Measurements from ENCODE around the gene MBD6.

The MBD6 gene, protein sequence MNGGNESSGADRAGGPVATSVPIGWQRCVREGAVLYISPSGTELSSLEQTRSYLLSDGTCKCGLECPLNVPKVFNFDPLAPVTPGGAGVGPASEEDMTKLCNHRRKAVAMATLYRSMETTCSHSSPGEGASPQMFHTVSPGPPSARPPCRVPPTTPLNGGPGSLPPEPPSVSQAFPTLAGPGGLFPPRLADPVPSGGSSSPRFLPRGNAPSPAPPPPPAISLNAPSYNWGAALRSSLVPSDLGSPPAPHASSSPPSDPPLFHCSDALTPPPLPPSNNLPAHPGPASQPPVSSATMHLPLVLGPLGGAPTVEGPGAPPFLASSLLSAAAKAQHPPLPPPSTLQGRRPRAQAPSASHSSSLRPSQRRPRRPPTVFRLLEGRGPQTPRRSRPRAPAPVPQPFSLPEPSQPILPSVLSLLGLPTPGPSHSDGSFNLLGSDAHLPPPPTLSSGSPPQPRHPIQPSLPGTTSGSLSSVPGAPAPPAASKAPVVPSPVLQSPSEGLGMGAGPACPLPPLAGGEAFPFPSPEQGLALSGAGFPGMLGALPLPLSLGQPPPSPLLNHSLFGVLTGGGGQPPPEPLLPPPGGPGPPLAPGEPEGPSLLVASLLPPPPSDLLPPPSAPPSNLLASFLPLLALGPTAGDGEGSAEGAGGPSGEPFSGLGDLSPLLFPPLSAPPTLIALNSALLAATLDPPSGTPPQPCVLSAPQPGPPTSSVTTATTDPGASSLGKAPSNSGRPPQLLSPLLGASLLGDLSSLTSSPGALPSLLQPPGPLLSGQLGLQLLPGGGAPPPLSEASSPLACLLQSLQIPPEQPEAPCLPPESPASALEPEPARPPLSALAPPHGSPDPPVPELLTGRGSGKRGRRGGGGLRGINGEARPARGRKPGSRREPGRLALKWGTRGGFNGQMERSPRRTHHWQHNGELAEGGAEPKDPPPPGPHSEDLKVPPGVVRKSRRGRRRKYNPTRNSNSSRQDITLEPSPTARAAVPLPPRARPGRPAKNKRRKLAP

DNA sequence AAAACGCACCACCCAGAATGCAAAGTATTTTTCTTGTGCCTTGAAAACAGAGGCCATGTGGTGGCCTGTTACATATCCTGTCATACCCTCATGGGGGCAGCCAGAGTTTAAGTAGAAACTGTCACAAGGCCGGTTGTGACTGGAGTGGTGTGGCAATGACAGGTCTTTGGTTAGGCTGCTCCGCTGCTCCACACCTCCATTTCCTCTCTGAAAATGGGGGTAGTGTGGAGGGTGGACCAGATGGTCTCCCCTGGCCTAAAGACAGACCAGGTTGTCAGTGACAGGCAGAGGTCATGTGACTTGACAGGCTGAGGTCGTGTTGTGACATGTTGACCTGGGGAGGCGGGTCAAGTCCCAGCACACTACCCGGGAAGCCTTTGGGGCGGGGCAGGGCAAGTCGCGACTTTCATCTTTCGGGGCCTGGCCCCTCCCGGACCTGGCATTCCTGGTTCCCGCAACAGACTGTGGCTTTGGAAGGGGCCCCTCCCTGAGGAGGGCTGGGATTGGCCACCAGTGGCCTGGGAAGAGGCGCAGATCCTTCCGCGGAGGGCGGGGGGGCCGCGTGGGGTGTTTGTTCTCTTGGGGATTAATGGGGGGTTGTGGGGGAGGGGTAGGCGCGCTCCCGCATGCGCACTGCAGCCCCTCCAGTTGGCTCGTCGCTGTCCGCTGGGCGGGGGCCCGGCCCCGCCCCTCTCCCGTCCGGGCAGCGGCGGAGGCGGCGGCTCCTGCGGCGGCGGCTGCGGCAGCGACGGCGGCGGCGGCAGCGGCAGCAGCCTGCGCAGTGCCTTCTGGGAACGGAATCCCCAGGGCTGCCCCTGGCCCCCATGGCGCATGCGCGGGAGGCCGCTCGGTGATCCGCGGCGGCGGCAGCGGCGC is at the start of gene MBD6:
MBD6 (plus strand) TSS at position 814 of the 876 bp plus-strand sequence. CDS start 1,480 bp downstream, outside the sequence.
- peak; percentile 93 for DNase-seq (ENCODE audit: low read depth)

DNA sequence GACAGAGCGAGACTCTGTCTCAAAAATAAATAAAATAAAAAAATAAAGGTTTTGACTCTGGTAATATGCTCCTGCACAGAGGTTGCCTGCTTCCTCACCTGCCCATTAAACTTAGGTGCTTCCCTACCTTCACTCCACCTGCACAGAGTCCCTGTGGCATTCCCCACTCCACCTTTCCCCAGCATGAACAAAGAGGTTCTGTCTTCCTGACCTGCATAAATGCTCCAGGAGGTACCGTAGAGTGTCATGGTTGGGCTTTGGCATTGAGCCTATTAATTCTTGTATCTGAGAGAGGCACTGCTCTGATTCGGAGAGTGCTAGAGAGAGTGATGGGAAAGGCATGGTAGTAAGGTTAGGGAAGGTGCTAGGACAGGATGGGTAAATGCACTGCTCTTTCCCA is 49.2 kb upstream of the MBD6 start:
- DNase-seq (ENCODE audit: low read depth): no peak

DNA sequence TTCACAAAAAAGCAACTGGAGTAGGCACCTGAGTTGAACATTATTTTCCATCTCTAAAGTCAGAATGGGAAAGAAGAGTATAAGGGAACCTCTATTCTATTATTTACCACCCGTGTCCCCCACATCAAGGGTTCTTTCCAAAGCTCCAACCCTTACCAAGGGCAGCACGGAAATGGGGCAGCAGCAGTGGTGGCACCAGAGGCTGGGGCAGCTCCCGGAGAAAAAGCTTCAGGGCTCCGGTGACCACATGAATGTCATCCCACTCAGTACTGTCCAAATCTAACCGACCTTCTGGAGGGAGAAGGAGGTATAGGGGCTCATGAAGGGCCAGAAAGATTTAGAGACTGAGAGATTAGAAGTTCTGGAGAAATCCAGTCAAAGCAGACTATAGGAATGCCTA is 48.7 kb upstream of the MBD6 start:
- DNase-seq (ENCODE audit: low read depth): no peak

DNA sequence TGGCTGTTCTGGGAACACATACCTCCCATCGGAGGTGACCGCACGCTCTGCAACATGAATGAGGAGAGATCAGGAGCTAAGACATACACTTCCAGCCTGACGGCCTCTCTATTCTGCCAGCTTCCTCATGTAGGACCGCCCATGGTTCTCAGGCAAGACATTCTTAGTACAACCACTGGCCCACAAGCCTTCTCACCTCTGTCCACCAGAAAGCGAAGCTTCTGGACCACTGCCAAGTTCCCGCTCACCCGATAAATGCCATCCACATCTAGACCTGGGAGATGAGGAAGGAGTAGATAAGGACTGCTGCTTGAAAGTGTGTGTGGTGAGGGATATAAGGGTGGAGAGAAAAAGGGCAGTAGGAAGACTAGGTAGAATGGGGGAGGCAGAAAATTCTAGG is 48.2 kb upstream of the MBD6 start:
- no peak for DNase-seq (ENCODE audit: low read depth)

DNA sequence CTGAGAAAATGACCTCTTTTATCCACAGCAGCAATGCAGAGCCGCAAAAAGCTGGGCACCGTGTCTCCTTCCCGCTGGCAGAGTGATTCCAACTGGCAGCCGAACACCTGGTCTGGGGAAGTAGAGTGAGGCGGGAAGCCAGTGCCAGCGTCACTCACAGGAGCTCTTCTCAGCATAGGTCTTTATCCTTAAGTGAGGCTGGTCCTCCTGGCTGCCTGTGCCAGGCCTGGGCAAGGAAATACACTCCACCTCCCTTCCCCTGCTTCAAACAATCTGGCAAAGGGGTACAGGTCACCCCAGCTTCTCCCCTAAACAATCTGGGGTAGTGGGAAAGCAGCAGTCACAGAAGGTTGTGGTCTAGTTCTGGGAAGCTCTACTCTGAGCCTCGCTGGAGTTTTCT is 47.8 kb upstream of the MBD6 start:
- no peak for DNase-seq (ENCODE audit: low read depth)

DNA sequence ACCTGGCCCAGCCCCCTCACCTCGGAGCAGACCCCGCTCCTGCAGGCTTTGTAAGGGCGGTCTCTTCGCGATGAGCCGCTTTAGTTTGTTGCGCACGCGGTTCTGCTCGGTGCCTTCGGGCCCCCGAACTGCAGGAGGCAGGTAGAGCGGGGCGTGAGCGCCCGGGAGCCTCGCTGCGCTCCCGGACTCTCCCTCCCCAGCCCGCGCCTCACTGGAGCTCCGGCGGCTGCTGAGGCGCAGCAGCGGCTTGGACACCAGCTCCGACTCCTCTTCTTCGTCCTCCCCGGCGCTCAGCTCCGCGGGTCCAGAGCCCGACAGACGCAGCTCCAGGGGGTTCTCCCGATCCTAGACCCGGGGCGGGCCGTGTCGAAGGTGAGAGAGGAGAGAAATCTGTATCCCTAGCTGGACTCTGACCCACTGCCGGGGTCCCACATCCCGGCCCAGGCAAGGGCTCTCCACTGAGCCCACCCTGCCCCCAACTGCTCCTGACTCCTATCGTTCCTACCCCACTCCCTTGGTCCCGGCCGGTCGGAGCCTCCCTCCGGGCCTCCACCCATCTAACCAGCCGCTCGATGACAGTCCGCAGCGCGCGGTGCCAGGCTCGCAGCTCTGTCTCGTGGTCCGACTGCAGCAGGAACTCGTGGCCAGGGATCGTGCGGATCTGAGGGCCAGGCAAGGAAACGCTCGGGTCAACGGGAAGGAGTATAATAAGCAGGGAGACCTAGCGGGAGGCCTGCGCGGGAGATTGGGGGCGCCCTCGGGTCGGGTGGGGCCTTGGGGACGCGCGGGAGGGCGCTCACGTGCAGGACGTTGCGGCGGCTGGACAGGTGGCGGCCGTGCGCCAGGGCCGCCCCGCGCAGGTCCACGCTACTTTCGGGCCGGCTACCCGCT is 47.1 kb upstream of the MBD6 start:
- no peak for DNase-seq (ENCODE audit: low read depth)

DNA sequence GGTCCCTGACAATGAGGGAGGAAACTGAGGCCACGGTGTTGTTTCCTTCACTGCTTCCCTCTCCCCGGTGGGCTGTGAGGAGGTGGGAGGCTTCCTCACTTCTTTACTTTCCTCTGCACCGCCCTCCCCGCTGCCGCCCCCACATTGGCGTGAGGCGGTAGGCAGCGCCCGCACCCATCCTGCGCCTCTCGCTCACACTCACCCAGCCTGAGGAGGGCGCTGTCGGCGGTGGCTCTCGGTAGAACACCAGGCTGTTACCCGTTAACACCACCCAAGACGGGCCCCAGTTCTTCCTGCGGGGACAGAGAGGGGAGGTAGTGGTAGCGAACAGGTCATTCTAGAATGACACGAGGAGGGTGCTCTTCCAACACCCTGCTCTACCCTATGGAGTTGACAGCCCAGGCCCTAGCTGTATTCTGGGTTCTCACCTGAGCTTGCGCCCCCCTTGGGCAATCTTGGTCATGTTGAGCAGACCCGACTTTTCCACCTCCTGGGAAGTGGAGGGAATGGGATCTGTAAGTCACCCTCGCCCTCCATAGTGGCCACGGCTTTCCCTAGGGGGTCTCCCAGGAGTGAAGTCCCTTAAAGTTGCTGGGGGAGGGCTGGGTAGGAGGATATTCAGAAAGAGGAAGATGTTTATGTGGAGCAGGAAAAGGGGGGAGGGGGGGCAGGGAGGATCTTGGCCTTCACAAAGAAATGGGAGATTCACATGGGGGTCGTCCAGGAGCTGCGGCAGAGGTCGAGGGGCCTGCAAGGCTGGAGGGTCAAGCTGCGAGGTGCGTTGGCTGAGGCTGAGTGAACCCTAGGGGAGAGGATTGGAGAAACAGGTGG is 46.2 kb upstream of the MBD6 start:
- no peak for DNase-seq (ENCODE audit: low read depth)

DNA sequence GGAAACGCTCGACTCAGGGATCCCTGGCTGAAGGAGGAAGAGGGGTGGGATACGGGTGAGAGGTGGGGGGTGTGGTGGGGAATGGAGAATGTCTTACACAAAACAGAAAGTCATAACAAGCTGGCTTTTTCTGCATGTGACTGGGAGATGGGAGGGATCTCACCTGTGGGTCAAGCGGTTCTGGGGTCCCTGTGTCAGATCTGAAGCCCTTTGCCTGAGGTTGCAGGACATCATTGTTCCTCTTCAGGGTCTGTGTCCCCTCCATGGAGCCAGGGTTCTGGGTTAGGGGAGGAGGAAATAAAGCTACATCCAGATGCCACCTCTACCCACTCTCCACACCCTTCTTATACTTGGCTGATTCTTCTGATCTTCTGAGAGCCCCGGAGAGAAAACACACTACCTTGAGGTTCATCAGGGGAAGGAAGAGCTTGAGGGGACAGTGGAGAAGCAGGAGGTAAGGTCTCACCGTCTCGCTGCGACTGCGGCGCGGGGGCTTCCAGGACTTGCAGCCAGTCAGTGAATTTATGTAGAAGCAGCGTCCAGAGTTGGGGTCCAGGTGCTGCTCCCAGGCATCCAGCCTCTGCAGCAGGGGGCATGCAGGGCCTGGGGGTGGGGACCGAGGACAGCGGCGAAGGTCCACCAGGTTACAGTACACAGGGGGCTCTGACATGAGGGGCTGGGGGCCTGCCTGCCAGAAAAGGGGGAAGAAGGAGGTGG is 45.5 kb upstream of the MBD6 start:
- no peak for DNase-seq (ENCODE audit: low read depth)

DNA sequence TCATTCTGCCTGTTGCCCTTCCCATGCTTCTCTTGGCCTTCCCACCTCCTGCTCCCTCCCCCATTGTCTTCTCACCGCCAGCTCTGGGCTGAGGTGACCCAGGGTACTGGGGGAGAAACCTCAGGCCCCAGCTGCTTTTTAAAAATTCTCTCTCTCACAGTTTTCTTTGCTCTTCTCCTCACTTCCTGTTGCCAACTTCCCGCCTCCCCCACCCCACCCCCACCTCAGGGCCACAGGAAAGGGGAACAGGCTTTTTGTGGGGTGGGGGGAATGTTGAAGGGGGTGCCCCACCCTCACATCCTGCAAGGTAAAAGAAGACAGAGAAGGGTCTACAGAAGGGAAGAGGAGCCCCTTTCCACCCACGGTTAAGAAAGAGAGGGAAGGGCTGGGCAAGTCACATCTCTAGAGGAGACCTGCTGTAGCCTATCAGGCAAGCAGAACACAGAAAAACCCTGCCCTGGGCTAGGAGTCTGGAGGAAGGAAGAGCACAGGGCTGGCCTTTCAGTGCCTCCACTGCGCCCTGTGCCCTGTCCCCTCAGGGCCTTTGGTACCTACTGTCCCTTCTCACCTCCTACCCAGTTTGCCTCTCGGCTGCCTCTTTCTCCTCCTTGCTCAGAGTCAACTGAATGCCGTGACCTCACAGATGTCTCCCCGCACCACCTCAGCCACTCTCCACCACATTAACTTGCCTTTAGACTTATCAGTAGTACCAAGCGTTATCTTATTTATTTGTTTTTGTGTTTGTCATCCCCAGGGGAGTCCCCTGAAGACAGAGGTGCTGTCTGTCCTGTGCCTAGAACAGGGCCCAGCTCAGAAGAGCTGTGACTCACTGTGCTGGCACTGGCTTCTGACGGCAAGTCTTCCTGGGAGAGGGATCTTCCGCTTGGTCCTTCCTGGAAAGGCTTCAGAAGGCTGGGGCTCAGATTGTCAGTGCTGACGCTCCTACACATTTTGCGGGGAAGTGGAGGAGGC is 44.6 kb upstream of the MBD6 start:
- DNase-seq (ENCODE audit: low read depth): peak; percentile 78

DNA sequence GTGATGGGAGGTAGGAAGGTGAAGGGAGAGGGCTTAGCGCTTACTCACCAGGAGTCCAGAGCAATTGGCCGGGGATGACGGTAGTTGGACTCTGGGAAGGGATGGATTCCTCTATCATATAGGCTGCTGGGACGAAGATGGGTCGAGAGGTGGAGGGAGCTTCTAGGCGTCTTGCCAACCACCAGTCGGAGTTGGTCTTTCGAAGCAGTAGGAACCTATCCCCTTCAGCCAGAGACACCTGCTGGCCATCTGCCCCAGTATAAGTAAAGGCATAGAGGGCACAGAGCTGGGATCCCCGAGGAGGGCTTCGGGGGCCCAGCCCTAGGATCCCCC is 43.6 kb upstream of the MBD6 start:
- no peak for DNase-seq (ENCODE audit: low read depth)

DNA sequence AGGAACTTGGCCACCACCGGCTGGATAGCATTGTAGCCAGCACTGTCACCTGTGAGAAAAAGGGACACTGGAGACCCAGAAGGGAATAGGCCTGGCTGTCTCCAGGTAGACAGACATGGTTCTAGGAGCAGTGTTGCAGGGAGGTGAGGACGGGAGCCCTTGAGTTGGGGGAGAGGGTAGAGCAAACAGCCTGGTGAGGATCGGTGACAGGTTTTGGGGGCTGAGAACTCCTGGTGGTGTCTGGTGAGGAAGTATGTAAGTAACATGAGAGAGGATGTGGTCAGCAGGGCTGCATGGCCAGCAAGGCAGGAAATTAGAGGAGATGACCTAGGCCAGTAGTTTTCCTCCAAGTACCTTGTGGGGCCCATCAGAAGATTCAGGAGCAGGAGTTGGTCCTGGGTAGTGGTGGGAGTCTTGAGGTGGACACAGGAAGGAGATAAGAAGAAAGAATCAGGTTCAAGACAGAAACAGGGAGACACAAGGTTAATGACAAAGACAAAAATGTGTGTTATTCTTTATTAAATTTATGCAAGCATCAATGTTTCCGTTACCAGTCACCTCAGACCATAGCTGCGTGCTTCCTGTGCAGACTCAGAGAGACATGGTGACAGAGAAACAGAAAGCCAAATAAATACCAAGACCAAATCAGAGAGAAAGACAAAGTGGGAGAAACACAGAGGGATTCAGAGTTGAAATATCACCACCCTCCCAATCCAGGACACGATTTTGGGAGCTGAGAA is 43.1 kb upstream of the MBD6 start, which contains the start of gene ARHGAP9:
ARHGAP9 (minus strand) TSS at position 491 of the 740 bp plus-strand sequence; CDS start at position 31, 460 bp downstream.
- DNase-seq (ENCODE audit: low read depth): no peak

DNA sequence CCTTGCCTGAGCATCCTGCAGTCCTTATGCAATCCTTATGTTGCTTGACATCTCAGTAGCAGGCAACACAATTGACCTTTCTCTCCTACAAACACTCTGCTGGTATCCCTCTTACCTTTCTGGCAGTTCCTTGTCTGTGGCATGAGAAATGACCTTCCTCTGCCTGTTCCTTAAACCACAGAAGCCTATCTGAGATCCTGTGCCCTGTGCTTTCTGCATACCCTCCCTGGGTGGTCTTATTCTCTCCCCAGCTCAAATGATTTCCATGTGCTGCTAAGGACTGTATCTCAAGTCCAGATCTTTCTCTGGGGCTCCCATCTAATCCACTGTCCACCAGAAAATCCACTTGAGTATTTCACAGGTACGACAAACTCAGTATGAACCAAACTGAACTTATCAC is 41.0 kb upstream of the MBD6 start:
- DNase-seq (ENCODE audit: low read depth): no peak

DNA sequence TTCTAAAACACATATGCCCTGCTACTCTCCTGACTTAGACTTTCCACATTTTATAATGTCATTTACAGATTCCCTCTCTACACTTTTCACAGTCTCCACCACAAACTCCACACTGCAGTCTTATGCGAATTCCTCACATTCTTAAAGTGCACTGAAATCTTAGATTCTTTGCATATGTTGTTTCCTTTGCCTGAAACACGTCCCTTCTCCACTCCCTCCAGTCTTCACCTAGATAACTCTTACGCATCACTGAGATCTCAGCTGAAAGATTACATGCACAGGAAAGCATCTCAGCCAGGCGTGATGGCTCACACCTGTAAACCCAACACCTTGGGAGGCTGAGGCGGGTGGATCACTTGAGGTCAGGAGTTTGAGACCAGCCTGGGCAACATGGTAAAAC is 39.2 kb upstream of the MBD6 start:
- peak; percentile 73 for DNase-seq (ENCODE audit: low read depth)

DNA sequence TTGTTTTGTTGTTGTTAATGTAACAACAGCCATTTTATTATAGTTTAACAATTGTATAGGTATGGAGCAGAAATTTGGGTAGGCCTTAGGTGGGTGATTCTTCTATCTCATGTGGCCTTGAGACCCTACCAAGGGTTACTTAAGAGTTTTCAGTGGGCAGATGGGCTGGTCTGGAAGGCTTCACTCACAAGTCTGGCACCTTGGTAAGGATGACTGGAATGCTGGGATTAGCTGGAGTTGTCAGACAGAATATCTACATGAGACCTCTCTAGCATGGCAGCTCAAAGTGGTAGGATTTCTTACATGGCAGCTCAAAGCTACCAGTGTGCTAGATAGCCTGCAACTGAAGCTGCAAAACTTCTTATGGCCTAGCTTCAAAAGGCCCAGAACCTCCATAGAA is 36.9 kb upstream of the MBD6 start:
- no peak for DNase-seq (ENCODE audit: low read depth)

DNA sequence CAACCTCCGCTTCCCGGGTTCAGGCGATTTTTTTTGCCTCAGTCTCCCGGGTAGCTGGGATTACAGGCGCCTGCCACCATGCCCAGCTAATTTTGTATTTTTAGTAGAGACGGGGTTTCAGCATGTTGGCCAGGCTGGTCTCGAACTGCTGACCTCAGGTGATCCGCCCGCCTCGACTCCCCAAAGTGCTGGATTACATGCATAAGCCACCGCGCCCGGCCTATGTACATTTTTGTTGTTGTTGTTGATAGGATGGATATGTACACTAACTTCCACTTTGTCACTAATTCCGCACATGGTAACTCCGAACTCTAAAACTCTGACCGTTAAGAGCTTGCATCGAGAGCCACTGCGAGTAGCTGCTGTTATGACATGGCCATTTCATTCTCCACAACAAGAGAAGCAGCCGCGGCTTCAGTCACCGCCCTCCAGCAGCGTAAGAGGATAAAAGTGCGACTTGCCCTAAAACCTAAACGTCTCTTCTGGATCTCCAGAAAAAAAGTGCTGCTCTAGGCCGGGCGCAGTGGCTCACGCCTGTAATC is 35.5 kb upstream of the MBD6 start:
- no peak for DNase-seq (ENCODE audit: low read depth)

DNA sequence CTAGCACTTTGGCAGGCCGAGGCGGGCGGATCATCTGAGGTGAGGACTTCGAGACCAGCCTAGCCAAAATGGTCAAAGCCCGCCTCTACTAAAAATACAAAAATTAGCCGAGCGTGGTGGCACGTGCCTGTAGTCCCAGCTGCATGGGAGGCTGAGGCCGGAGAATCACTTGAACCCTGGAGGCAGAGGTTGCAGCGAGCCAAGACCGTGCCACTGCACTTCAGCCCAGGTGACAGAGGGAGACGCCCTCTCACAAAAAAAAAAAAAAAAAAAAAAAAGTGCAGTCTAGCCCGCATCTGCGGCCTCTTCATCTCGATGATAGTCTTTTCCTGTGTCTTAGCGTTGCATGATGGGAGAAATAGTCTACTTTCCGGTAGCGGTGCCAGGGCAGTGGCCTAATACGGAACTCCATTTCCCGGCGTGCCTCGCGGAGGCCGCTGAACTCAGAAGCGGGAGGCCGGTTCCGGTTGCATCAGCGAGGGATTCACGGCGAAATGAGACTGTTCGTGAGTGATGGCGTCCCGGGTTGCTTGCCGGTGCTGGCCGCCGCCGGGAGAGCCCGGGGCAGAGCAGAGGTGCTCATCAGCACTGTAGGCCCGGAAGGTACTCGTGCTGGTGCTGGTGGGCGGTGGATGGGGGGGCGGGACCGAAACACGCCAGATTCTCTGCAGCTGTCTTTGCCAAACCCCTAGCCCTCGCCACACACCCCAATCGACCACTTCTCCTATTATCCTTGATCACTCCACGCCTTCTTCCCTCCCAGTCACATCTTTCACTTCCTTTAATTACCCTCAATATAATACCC is 34.8 kb upstream of the MBD6 start, which contains the start of gene MARS1:
MARS1 (plus strand) TSS at position 472 of the 805 bp plus-strand sequence; CDS start at position 495, 23 bp downstream.
- peak; percentile 96 for DNase-seq (ENCODE audit: low read depth)
